GM19240 (cell line): ENCODE results near the gene ZBED5.

ENCODE experiments used
- DNase-seq: peaks from one replicate; pipeline ENCODE4 v3.0.0; 2011; ENCODE audit warnings: low spot score; ENCODE audit not compliant: insufficient read length

Gene ZBED5

DNA sequence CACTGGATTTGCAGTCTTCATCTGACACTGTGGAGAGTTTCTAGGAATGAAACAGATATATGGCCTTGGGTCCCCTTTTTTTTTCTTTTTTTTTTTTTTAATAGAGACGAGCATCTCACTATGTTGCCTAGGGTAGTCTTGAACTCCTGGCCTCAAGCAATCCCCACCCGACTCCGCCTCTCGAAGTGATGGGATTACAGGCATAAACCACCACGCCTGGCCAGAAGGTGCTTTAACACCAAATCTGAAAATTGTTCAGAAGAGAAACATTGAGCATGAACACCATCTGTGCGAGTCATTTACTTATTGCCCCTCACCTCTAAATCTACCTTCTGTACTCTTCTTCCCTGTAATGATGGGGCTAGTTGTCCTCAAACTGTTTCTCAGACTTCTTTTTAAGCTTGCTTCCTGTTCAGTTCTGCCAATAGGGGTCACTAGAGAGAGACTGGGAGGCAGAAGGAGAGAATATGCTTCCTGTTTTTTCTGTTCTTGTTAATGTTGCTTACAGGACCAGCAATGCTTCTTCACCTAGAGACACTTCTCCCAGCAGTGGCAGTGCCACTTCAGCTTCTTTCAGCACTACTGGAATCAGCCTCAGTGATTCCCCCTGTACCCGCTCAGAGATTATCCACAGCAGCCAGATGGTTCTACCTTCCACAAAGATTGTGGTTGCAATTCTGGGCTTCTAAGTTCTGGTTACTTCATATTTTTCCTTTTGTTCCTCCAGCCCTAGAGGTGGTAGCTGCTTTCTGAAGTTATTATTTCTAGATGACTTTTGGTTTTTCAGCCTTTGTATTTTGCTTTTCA lies 20.8 kb upstream of the ZBED5 start:
- no peak for DNase-seq

- DNase-seq, result no peak
These were observed 18.3 kb upstream of the ZBED5 start for GRCh38 chr11:10876158-10876557.

DNA sequence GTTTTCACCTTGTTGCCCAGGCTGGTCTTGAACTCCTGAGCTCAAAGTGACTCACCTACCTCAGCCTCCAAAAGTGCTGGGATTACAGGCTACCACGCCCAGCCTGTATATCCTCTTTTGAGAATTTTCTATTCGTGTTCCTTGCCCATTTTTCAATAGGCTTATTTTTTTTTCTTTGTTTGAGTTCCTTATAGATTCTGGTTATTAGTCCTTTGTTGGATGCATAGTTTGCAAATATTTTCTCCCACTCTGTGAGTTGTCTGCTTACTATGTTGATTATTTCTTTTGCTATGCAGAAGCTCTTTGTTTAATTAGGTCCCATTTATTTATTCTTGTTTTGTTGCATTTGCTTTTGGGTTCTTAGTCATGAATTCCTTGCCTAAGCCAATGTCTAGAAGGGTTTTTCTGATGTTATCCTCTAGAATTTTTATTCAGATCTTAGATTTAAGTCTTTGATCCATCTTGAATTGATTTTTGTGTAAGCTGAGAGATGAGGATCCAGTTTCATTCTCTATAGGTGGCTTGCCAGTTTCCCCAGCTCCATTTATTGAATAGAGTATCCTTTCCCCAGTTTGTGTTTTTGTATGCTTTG lies 17.7 kb upstream of the ZBED5 start:
- no peak for DNase-seq

DNA sequence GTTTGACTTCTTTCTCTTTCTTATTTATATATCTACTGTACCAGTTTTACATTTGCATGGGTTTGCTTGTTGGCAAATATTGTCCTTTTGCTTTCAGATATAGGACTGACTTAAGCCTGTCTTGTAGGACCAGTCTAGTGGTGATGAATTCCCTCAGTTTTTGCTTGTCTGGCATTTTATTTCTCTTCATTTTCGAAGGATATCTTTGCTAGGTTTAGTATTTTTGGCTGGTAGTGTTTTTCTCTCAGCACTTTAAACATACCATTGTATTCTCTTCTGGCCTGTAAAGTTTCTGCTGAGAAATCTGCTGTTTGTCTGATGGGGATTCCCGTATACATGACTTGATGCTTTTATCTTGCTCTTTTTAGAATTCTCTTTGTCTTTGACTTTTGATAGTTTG lies 14.2 kb upstream of the ZBED5 start:
- no peak for DNase-seq

- DNase-seq, result no peak
These were observed 10.5 kb upstream of the ZBED5 start for GRCh38 chr11:10868352-10868751.

DNA sequence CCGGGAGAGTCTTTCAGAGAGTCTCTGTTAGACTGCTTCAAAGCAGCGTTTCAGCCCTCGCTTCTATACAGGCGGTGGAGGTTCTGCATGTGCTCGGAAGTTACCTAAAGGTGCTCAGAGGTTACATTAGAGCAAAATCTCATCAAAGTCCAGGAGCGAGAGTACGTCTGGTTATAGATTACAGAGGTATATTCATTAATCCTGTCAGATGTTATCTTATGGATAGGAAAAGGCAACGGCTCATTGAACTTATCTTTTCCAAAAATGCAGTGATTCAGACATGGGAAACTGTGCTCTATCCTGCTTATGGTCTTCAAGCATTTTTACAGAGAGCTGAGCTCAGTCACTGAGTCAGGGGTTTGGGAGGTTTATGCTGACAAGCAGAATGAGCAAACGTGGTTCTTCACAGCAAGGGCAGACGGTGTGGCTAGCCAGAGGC lies 9.1 kb upstream of the ZBED5 start:
- no peak for DNase-seq

DNA sequence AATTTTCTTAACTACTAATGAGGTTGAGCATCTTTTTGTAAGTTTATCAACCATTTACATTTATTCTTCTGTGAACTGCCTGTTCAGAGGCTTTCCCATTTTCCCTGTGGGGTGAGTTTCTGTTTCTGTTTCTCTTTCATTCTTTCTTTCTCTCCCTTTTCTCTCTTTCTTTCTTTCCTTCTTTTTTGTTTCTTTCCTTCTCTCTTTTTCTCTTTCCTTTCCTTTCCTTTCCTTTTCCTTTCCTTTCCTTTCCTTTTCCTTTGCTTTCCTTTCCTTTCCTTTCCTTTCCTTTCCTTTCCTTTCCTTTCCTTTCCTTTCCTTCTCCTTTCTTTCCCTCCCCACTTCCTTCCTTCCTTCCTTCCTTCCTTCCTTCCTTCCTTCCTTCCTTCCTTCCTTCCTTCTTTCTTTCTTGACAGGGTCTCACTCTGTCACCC lies 8.0 kb upstream of the ZBED5 start:
- no peak for DNase-seq

- no peak for DNase-seq
These were observed 6.8 kb upstream of the ZBED5 start for GRCh38 chr11:10864688-10865087.

- no peak for DNase-seq
These were observed 4.6 kb upstream of the ZBED5 start for GRCh38 chr11:10862446-10862845.

DNA sequence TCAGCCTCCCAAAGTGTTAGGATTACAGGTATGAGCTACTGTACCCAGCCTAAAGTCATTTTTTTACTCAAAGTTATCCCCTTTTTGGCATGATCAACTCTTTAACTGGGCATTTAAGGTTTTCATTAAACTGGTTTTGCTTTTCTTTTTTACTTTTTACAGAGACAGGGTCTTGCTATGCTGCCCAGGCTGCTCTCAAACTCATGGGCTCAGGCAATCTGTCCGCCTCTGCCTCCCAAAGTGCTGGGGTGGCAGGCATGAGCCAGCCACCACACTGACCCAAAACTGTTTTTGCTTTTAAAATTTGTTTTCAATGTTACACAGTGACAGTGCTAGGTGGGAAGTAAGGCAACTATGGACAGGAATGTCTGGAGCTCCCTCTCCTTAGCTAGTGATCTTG lies 3.9 kb upstream of the ZBED5 start:
- no peak for DNase-seq

DNA sequence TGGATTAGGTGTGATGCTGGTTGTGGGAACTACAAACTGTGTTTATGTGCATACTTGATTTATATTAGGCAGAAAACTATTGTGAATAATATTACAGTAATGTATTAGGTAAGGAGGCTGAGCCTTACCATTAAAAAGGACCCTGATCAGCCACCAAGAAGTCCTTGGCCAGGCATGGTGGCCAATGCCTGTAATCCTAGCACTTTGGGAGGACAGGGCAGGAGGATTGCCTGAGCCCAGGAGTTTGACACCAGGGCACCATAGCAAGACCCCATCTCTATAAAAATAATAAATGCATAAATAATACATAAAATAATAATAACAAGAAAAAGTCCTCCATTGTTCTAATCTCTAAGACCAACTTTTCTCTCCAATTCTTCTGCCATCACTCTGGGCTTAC lies 3.2 kb upstream of the ZBED5 start:
- no peak for DNase-seq

DNA sequence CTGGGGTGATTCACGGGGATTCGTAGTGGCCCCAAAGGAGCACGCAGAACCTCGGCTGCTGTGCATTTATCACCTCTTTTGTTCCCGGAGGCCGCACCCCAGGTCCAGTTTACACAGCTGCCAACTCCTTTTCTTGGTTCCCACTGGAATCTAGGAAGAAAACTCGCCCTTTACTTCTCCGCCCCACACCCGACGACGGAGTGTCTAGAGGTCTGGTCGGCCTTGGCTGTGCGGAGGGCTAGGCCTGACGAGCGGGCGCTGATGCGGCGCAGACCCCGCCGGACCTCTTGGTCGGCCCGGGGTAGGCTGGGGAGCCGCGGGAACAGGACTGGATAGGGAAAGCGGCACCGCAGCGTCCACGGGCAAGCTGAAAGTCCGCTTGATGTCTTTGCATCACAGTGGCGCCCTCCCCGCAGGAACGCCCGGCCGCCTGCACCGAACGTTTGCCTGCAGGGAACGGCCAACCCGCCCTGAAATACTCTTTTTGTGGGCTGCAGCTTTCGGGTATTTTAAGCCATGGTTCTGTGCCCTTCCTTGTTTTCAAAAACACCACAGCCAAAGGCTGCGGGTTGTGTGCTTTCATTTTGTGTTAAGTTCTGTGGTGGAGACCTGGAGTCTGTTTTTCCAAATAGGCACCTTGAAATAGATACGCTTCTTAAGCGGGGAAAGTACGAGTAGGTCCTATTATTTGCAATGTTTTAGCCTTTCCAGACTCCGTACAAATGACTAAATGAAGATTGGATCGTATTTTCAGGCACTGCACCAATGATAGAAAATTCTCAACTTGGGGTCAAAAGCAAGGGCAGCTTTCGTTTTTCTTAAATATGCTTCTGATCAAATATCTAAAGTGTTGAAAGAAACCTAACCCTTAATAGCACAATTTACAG lies 829 bp upstream of the ZBED5 start:
- no peak for DNase-seq

DNA sequence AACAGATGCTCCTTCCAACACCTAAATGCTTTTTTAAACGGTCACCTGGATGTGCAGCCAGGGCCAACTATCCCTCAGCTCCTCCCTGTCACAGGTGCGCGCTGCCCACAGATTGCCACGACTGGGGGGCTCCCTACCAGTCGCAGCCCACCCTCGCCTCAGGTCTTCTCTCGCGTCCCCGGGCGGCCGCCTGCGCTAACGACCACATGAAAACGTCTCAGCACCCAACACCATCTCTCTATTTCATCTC lies 469 bp downstream of the ZBED5 start:
- DNase-seq, result no peak

- DNase-seq, result no peak
These were observed 979 bp downstream of the ZBED5 start for GRCh38 chr11:10856689-10857458.

DNA sequence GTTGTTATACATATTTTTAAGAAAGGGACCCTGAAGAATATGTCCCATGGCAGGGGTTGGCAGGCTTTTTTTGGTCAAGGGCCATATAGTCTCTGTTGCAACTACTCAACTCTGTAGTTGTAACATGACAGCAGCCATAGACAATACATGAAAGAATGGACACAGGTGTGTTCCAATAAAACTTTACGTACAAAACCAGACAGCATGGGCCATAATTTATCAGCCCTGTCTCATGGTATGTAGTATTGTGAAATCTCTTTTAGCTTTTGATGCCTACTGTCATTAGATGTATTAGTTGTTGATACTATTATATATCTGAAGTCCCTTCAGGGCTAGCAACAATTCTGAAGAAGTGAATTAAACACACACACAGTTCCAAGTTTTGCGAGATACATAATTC lies 2.6 kb downstream of the ZBED5 start:
- no peak for DNase-seq

- DNase-seq, result no peak
These were observed 9.6 kb downstream of the ZBED5 start for GRCh38 chr11:10847960-10848860.

DNA sequence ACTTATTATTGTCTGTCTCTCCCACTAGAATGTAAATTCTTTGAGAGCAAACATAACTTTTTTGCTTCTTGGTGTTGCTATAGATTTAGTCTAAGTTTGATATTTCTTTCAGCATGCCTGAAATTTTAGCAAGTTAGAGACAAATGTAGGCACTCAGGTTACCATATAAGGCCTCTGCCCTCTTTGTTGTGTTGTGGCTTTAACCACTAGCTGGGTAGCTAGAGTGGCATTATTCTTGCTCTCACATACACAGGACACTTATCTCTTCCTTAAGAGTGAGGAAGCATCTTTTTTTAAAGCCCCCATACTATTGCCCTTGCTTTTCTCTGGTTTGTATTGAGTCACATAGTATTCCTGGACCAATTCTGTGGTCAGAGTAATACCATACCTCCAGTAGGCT lies 11.2 kb downstream of the ZBED5 start:
- no peak for DNase-seq

DNA sequence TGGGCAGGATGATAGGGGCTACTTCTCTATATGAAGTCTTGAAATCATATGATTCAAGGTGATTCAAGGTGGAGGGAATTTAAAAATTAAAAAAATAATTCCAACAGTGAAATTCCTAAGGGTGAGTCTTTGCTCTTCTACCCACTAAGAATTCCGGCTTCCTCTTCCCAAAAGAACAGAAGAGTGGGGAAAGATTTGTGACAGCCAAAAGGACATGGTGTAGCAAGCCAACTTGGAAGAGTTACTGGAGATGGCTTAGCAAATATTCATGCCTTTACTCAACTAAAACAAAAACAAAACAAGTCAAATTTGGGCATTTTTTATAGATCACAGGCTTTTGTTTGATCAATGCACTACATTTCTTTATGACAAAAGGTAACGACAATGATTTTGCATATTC lies 12.3 kb downstream of the ZBED5 start:
- DNase-seq, result no peak

- DNase-seq, result no peak
These were observed 13.1 kb downstream of the ZBED5 start for GRCh38 chr11:10844796-10845195.

DNA sequence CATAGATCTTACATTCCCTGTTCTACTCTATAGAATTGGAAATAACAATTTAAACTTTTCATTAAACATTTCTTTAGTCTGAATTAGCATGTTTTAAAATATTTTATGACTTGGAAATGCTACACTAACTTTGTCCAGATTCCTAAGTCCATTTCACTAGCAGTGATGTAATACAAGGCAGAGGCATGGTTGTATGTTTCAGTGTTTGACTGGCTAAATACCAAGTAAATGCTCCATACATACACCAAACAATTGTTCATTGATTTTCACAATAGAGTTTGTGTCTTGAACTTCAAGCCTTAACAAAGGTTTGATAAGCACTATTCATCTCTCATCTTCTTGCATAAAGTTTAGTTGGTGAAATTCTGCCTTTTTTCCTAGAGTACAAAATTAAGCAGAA lies 13.5 kb downstream of the ZBED5 start:
- no peak for DNase-seq

GRCh38 chr11:10838881-10839280 lies 19.0 kb downstream of the ZBED5 start:
- DNase-seq, result no peak
